HUES48 (cell line): ENCODE results near the gene DGKB.

ENCODE experiments used
- H3K27ac ChIP-seq: one replicate; pipeline ENCODE4 v1.7.0; 2013; ENCODE audit warnings: low read depth, low read length, inconsistent platforms
- H3K27me3 ChIP-seq: 2 replicates; pipeline ENCODE4 v1.6.1; 2013; ENCODE audit warnings: mild to moderate bottlenecking, low read length; ENCODE audit not compliant: control insufficient read depth, insufficient read depth
- H3K36me3 ChIP-seq: 2 replicates; pipeline ENCODE4 v1.6.1; 2013; ENCODE audit warnings: low read length; ENCODE audit not compliant: control insufficient read depth, insufficient read depth
- H3K4me1 ChIP-seq: 2 replicates; pipeline ENCODE4 v1.6.1; 2013; ENCODE audit warnings: mild to moderate bottlenecking, low read length; ENCODE audit not compliant: control insufficient read depth, insufficient read depth
- H3K4me3 ChIP-seq: 2 replicates; pipeline ENCODE4 v1.5.1; 2013; ENCODE audit warnings: mild to moderate bottlenecking, low read depth, low read length
- H3K9ac ChIP-seq: 2 replicates; pipeline ENCODE4 v1.6.1; 2013; ENCODE audit warnings: mild to moderate bottlenecking, low read depth, low read length, moderate library complexity
- H3K9me3 ChIP-seq: 2 replicates; pipeline ENCODE4 v1.6.1; 2013; ENCODE audit warnings: low read length; ENCODE audit not compliant: control insufficient read depth, insufficient read depth

The DGKB gene

DNA sequence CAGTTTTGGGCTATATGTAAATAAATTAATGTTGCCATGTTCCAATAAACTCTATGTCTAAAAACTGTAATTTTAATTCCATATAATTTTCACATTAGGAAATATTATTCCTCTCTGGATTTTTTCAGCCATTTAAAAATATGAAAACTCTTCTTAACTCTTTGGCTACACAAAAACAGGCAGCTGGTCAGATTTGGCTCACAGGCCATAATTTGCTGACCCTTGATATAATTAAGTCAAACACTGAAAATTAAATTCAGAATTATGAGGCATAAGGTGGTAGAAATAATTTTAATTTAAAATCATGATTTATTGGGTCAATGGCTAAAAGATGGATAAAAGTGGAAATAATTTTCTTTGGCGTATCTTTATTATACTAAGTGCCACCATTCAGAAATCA lies 746.1 kb downstream of the DGKB start:
- no peaks in the 10 kb centered on the region for H3K27me3 ChIP-seq
- H3K36me3 ChIP-seq, result no peaks in the 10 kb centered on the region
- H3K9me3 ChIP-seq, result no peaks in the 10 kb centered on the region
- H3K27ac ChIP-seq, result no peak overlapping the region
- H3K4me1 ChIP-seq, result peaks cover 16% of the 10 kb centered on the region
- H3K9ac ChIP-seq, result no peak overlapping the region
- H3K4me3 ChIP-seq, result no peak overlapping the region

DNA sequence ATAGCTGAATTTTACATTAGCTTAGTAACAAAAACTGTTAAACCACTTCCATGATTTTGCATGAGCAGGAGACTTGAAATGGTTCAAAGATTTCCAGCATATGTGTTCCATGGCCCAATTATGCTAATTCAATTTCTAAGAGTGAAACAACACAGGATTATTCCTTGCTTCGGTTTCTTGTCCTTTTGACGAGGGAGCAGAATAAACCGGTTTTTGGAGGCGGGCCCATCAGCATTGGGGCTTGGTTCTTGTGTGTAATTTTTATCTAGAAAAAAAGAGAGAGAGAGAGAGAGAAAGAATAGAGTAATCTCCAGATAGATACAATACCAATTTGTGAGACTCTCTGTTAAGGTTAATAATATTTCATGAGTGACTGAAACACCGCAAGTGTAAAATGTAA lies 753.6 kb downstream of the DGKB start:
- H3K27ac ChIP-seq, result no peak overlapping the region
- H3K9ac ChIP-seq, result no peak overlapping the region
- no peaks in the 10 kb centered on the region for H3K9me3 ChIP-seq
- H3K36me3 ChIP-seq, result no peaks in the 10 kb centered on the region
- H3K27me3 ChIP-seq, result no peaks in the 10 kb centered on the region
- no peak overlapping the region for H3K4me3 ChIP-seq
- H3K4me1 ChIP-seq, result peaks cover 24% of the 10 kb centered on the region

- Histone ChIP-seq H3K27ac (no peak overlapping the region), H3K36me3 (no peaks in the 10 kb centered on the region), H3K4me1 (peaks cover 11% of the 10 kb centered on the region; the same call in 1 of the 2 replicates), H3K9ac (no peak overlapping the region), H3K27me3 (no peaks in the 10 kb centered on the region), H3K9me3 (no peaks in the 10 kb centered on the region), H3K4me3 (no peak overlapping the region)
Observed at GRCh38 chr7:14147532-14147931, 755.0 kb downstream of the DGKB start.

GRCh38 chr7:14144538-14144937 lies 758.0 kb downstream of the DGKB start:
- no peaks in the 10 kb centered on the region for H3K27me3 ChIP-seq
- H3K36me3 ChIP-seq, result no peaks in the 10 kb centered on the region
- H3K4me3 ChIP-seq, result no peak overlapping the region
- no peak overlapping the region for H3K9ac ChIP-seq
- peaks cover 8% of the 10 kb centered on the region; the same call in 1 of the 2 replicates for H3K4me1 ChIP-seq
- H3K9me3 ChIP-seq, result no peaks in the 10 kb centered on the region
- no peak overlapping the region for H3K27ac ChIP-seq

DNA sequence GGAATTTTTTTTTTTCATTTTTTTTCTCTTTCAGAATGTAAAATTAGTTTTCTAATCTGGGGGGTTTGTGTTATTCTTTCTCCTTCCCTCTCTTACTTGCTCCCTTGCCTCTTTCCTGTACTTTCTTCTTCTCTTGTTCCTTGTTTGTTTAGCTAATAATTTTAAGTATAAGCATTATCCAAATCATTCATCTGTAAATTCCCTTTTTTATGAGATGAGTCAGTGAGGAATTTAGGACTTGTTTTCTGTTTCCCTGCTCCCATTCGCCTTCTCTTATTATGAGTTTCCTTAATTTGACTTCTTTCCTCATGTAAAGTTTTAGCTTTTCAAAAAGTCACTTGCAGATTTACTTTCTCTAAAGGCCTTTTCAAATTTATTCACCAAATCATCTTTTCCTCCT lies 758.4 kb downstream of the DGKB start:
- Histone ChIP-seq H3K4me3 (no peak overlapping the region), H3K4me1 (peaks cover 8% of the 10 kb centered on the region; the same call in 1 of the 2 replicates), H3K9me3 (no peaks in the 10 kb centered on the region), H3K27ac (no peak overlapping the region), H3K27me3 (no peaks in the 10 kb centered on the region), H3K9ac (no peak overlapping the region), H3K36me3 (no peaks in the 10 kb centered on the region)

DNA sequence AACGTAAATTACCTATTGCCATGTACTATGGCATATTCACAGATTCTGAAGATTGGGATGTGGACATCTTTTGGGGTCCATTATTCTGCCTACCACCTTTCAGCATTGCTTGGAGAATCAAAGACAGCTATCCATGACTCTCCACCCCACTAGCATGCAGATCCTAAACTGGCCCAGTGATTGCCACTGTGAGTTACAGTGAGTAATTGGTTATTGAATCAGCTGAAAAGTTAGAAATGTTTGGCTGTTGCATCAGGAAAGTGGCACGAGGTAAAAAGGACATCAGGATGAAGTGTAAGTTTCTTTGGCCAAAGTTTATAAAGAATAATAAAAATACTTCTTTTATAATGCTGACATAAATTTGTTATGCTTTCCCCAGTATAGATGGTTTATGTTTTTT lies 764.9 kb downstream of the DGKB start:
- Histone ChIP-seq H3K27ac (no peak overlapping the region), H3K4me3 (no peak overlapping the region), H3K36me3 (no peaks in the 10 kb centered on the region), H3K9me3 (no peaks in the 10 kb centered on the region), H3K27me3 (no peaks in the 10 kb centered on the region), H3K9ac (no peak overlapping the region), H3K4me1 (no peaks in the 10 kb centered on the region)

DNA sequence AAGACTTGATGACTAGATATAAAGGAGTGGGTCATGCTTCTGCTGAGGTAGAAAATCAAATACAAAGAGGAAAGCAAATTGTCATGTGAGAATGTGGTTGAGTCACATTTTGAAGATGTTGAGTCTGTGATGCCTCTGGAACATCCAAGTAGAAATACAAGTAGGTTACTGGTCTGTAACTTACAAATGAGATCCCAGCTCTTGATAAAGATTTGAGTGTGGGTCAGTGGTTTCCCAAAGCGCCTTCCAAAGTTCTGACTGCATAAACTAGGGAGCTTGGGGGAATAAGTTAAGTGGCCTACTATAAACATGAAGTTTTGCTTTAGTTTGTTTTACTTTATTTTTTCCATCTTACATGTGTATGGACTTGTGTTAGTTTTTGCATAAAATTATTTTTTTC lies 768.8 kb downstream of the DGKB start:
- Histone ChIP-seq H3K4me3 (no peak overlapping the region), H3K27ac (no peak overlapping the region), H3K36me3 (no peaks in the 10 kb centered on the region), H3K4me1 (no peaks in the 10 kb centered on the region), H3K9me3 (no peaks in the 10 kb centered on the region), H3K9ac (no peak overlapping the region), H3K27me3 (no peaks in the 10 kb centered on the region)

DNA sequence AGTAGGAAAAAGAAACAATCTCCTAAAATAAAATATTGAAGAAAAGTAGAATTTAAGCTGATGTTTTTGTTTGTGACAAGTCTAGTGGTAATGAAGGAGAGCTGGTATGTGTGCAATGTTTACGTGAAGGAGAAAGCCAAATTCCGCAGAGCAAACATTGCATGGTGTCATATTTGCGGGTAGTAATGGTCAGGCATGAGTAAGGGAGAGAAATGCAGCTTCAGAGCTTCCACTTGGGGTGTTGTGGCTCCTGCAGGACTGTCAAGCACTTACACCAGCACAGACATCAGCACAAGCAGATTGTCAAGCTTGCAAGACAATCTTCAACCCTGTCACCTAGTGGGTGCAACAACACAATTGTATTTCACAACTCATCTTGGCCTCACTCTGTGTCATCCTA lies 776.6 kb downstream of the DGKB start:
- H3K9me3 ChIP-seq, result no peaks in the 10 kb centered on the region
- no peak overlapping the region for H3K9ac ChIP-seq
- H3K4me1 ChIP-seq, result peaks cover 4% of the 10 kb centered on the region; the same call in 1 of the 2 replicates
- no peaks in the 10 kb centered on the region for H3K27me3 ChIP-seq
- H3K4me3 ChIP-seq, result no peak overlapping the region
- no peaks in the 10 kb centered on the region for H3K36me3 ChIP-seq
- H3K27ac ChIP-seq, result no peak overlapping the region

DNA sequence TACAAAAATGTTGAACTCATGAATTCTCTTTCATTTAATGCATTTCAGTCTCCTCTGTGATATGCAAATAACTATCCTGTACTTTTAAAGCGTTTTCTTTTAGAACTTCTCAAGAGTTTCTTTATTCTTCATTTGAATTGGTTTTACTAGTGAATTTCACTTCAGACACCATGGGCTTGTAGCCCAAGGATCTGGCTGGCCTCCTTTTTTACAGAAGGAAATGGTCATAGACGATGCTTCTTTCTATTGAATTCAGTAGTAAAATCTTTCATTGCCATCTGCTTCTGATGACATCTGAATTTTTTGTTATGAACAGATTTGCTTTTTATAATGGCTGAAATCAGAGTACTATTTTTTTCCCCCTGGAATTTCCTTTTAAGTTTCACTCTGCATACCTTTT lies 777.8 kb downstream of the DGKB start:
- Histone ChIP-seq H3K27me3 (no peaks in the 10 kb centered on the region), H3K9me3 (no peaks in the 10 kb centered on the region), H3K9ac (no peak overlapping the region), H3K36me3 (no peaks in the 10 kb centered on the region), H3K27ac (no peak overlapping the region), H3K4me3 (no peak overlapping the region), H3K4me1 (peaks cover 4% of the 10 kb centered on the region; the same call in 1 of the 2 replicates)

GRCh38 chr7:14123923-14124322 lies 778.6 kb downstream of the DGKB start:
- Histone ChIP-seq H3K27ac (no peak overlapping the region), H3K9me3 (no peaks in the 10 kb centered on the region), H3K4me1 (peaks cover 4% of the 10 kb centered on the region; the same call in 1 of the 2 replicates), H3K27me3 (no peaks in the 10 kb centered on the region), H3K4me3 (no peak overlapping the region), H3K9ac (no peak overlapping the region), H3K36me3 (no peaks in the 10 kb centered on the region)

- H3K9me3 ChIP-seq, result no peaks in the 10 kb centered on the region
- H3K27ac ChIP-seq, result no peak overlapping the region
- H3K9ac ChIP-seq, result no peak overlapping the region
- no peaks in the 10 kb centered on the region for H3K27me3 ChIP-seq
- H3K36me3 ChIP-seq, result no peaks in the 10 kb centered on the region
- no peak overlapping the region for H3K4me3 ChIP-seq
- H3K4me1 ChIP-seq, result no peaks in the 10 kb centered on the region
Observed at GRCh38 chr7:14115701-14116100, 786.9 kb downstream of the DGKB start.

- H3K9me3 ChIP-seq, result no peaks in the 10 kb centered on the region
- H3K9ac ChIP-seq, result no peak overlapping the region
- no peaks in the 10 kb centered on the region for H3K36me3 ChIP-seq
- H3K27me3 ChIP-seq, result no peaks in the 10 kb centered on the region
- peak overlapping the region; percentile 5 for H3K27ac ChIP-seq
- no peak overlapping the region for H3K4me3 ChIP-seq
- H3K4me1 ChIP-seq, result 0 out of 2 replicates have a peak, but pooled peaks cover 6% of the 10 kb centered on the region
Observed at GRCh38 chr7:14104861-14105260, 797.7 kb downstream of the DGKB start.
